Astrocyte of the cerebellum (primary cell): Measurements from ENCODE around the gene GGACT.
"Not testable (repeated sequence)": the region's sequence is repeated elsewhere in the genome, so short reads cannot be mapped to it uniquely, and the experiment has no call there.

ENCODE experiments used
- DNase-seq: peaks from one replicate; pipeline ENCODE4 v3.0.0-alpha.2; 2011; ENCODE audit warnings: low read depth
- H3K4me3 ChIP-seq: 2 replicates; pipeline ENCODE4 v1.5.1; 2011; ENCODE audit warnings: mild to moderate bottlenecking, low read depth, low read length, moderate library complexity
- CTCF ChIP-seq: IDR thresholded peaks from 2 replicates; pipeline ENCODE4 v1.5.1; 2012; ENCODE audit warnings: low read length, low read depth, moderate library complexity, mild to moderate bottlenecking; ENCODE audit errors: missing control alignments
- in situ Hi-C: cut with HindIII; loops from 2 replicates; pipeline ENCODE4 v1.10.0; 2017; ENCODE audit warnings: low sequenced_read_pairs

The GGACT gene

GRCh38 chr13:100529666-100530377 is 58.8 kb downstream of the GGACT start:
- no peak overlapping the region for H3K4me3 ChIP-seq
- no peak for TF ChIP-seq CTCF
- no peak for DNase-seq
- in situ Hi-C loops: no loop called here

GRCh38 chr13:100528820-100529219 is 59.8 kb downstream of the GGACT start:
- no peak for DNase-seq
- no peak overlapping the region for H3K4me3 ChIP-seq
- in situ Hi-C loops: no loop called here
- no peak for TF ChIP-seq CTCF

- no peak for TF ChIP-seq CTCF
- H3K4me3 ChIP-seq: no peak overlapping the region
- DNase-seq: no peak
- in situ Hi-C loops: no loop called here
Measured at GRCh38 chr13:100528353-100528752, 60.2 kb downstream of the GGACT start.

- no peak overlapping the region for H3K4me3 ChIP-seq
- TF ChIP-seq CTCF: no peak
- DNase-seq: no peak
- in situ Hi-C loops: no loop called here
Measured at GRCh38 chr13:100527644-100528043, 60.9 kb downstream of the GGACT start.

- DNase-seq: no peak
- no peak overlapping the region for H3K4me3 ChIP-seq
- in situ Hi-C loops: no loop called here
- TF ChIP-seq CTCF: no peak
Measured at GRCh38 chr13:100526318-100527000, 62.1 kb downstream of the GGACT start.

- in situ Hi-C loops: no loop called here
- TF ChIP-seq CTCF: no peak
- H3K4me3 ChIP-seq: no peak overlapping the region
- DNase-seq: no peak
Measured at GRCh38 chr13:100525453-100526317, 62.9 kb downstream of the GGACT start.

- H3K4me3 ChIP-seq, in situ Hi-C loops, DNase-seq: not testable (repeated sequence)
Measured at GRCh38 chr13:100524688-100525087, 63.9 kb downstream of the GGACT start.
